Left lobe of liver (tissue), 2 donors: ENCODE results near the gene HLA-DRB1. TPM values are rescaled to one million over a fixed set of nuclear protein-coding genes. Genes with fewer than 3 reads are reported as not detected.
"Not testable (repeated sequence)": the region's sequence is repeated elsewhere in the genome, so short reads cannot be mapped to it uniquely, and the experiment has no call there.

Experiments used
- ATAC-seq: fragments of 200-7000 bp; cut with Tn5 transposase; one replicate; pipeline ENCODE4 v1.9.1; 2020; ENCODE audit warnings: mild to moderate bottlenecking, moderate library complexity
- DNase-seq: peaks from one replicate; pipeline ENCODE4 v3.0.0-alpha.2; 2020; ENCODE audit warnings: low spot score
- total RNA-seq: library from RNA; stranded (reverse); gene quantifications from one replicate; pipeline ENCODE4 v1.2.1, GENCODE V29; 2021
- donor health status: DM: no; HTN: no; CAD: no; lungs with moderate emphysema.
- donor health status: DM: no; HTN: yes; CAD: no.

Gene HLA-DRB1
- total RNA-seq, 1 donor from 2014 or later = 15.3 TPM

GRCh38 chr6:32609731-32610640 is 20.3 kb upstream of the HLA-DRB1 start:
- DNase-seq (no peak), ATAC-seq (peak; percentile 88)

GRCh38 chr6:32609391-32609730 is 19.7 kb upstream of the HLA-DRB1 start:
- ATAC-seq = no peak

GRCh38 chr6:32608362-32608761 is 18.7 kb upstream of the HLA-DRB1 start:
- no peak for DNase-seq
- no peak for ATAC-seq

More at GRCh38 chr6:32609391-32609730, 19.7 kb upstream of the HLA-DRB1 start:
- DNase-seq = no peak

- DNase-seq (no peak), ATAC-seq (no peak)
Observed at GRCh38 chr6:32607988-32608298, 18.3 kb upstream of the HLA-DRB1 start.

GRCh38 chr6:32607263-32607987 is 17.8 kb upstream of the HLA-DRB1 start:
- no peak for ATAC-seq

GRCh38 chr6:32604434-32604877 is 14.8 kb upstream of the HLA-DRB1 start:
- no peak for DNase-seq
- ATAC-seq = no peak

More at GRCh38 chr6:32607263-32607987, 17.8 kb upstream of the HLA-DRB1 start:
- DNase-seq = no peak

- peak; percentile 18 for ATAC-seq
- DNase-seq = no peak
Observed at GRCh38 chr6:32603888-32604287, 14.2 kb upstream of the HLA-DRB1 start.

- ATAC-seq (no peak), DNase-seq (no peak)
Observed at GRCh38 chr6:32603222-32603621, 13.6 kb upstream of the HLA-DRB1 start.

- no peak for DNase-seq
- ATAC-seq = no peak
Observed at GRCh38 chr6:32602383-32602782, 12.7 kb upstream of the HLA-DRB1 start.

- ATAC-seq = no peak
- no peak for DNase-seq
Observed at GRCh38 chr6:32597024-32597423, 7.4 kb upstream of the HLA-DRB1 start.

- not testable (repeated sequence) for ATAC-seq, DNase-seq
Observed at GRCh38 chr6:32590713-32591112, 1.1 kb upstream of the HLA-DRB1 start.

GRCh38 chr6:32588156-32588555 is 1.5 kb downstream of the HLA-DRB1 start:
- no peak for DNase-seq
- no peak for ATAC-seq

GRCh38 chr6:32583527-32583898 is 6.1 kb downstream of the HLA-DRB1 start:
- no peak for DNase-seq
- no peak for ATAC-seq

GRCh38 chr6:32581315-32582095 is 8.1 kb downstream of the HLA-DRB1 start:
- no peak for ATAC-seq

GRCh38 chr6:32580593-32580992 is 9.1 kb downstream of the HLA-DRB1 start:
- DNase-seq = no peak

More at GRCh38 chr6:32581315-32582095, 8.1 kb downstream of the HLA-DRB1 start:
- no peak for DNase-seq

GRCh38 chr6:32578962-32579361 is 10.7 kb downstream of the HLA-DRB1 start:
- ATAC-seq (no peak), DNase-seq (no peak)

More at GRCh38 chr6:32580593-32580992, 9.1 kb downstream of the HLA-DRB1 start:
- ATAC-seq = no peak

- DNase-seq, ATAC-seq: not testable (repeated sequence)
Observed at GRCh38 chr6:32577493-32577892, 12.2 kb downstream of the HLA-DRB1 start.

- ATAC-seq = no peak
- no peak for DNase-seq
Observed at GRCh38 chr6:32576250-32576649, 13.4 kb downstream of the HLA-DRB1 start.

GRCh38 chr6:32570363-32570905 is 19.2 kb downstream of the HLA-DRB1 start:
- DNase-seq (no peak), ATAC-seq (no peak)

- ATAC-seq = no peak
- DNase-seq = no peak
Observed at GRCh38 chr6:32568561-32568960, 21.1 kb downstream of the HLA-DRB1 start.

GRCh38 chr6:32566957-32567356 is 22.7 kb downstream of the HLA-DRB1 start:
- no peak for ATAC-seq
- DNase-seq = no peak
